HCT116 (cell line): Measurements from ENCODE around the gene CALN1. TPM values are rescaled to one million over a fixed set of nuclear protein-coding genes. Genes with fewer than 3 reads are reported as not detected.

Source experiments
- ATAC-seq: fragments of 200-7000 bp; cut with Tn5 transposase; 2 replicates; pipeline ENCODE4 v1.9.1; 2020; ENCODE audit warnings: mild to moderate bottlenecking, moderate library complexity
- BruUV-seq: library from RNA; stranded (reverse); fragments of 400-500 nt; replicated peaks from 2 replicates; lab custom pipeline; 2021; lab: Mats Ljungman, UMichigan
- CTCF ChIA-PET: fragments of 300-600 bp; sonication (Branson Sonifier 250); formaldehyde crosslinking; loops from one replicate; lab custom pipeline; 2021; ENCODE audit warnings: antibody characterized with exemption; lab: Charles Lee
- POLR2A ChIA-PET: fragments of 300-600, 350-600 bp; sonication (Branson Sonifier 250); formaldehyde crosslinking; loops from one replicate; lab custom pipeline; 2021; ENCODE audit warnings: antibody characterized with exemption; lab: Charles Lee
- RAD21 ChIA-PET, 2 experiments: fragments of 300-600 bp; sonication (Branson Sonifier 250); formaldehyde crosslinking; loops; one replicate each; lab custom pipeline; 2023; ENCODE audit warnings: low total read pairs in 2 of 2; ENCODE audit not compliant: uncharacterized antibody in 2 of 2, unreplicated experiment in 2 of 2, low non-redundant PET in 1 of 2; lab: Charles Lee
- DNase-seq: peaks from one replicate; pipeline ENCODE4 v3.0.0-alpha.2; 2010; ENCODE audit warnings: low read depth, low spot score
- H2AFZ ChIP-seq: fragments of 200-600 bp; shearing (Covaris generic), sonication (generic); 2 replicates; pipeline ENCODE4 v1.6.1; 2017; ENCODE audit warnings: low read depth, mixed run types, mixed read lengths, antibody characterized with exemption, low read length; ENCODE audit not compliant: poor library complexity, severe bottlenecking
- H3K27ac ChIP-seq: 2 replicates; pipeline ENCODE4 v1.5.1; 2012; ENCODE audit warnings: low read depth, low read length
- H3K27me3 ChIP-seq: fragments of 200-600 bp; sonication (generic); 2 replicates; pipeline ENCODE4 v1.6.1; 2016; ENCODE audit warnings: mixed run types, low read length, mixed read lengths; ENCODE audit not compliant: insufficient read depth
- H3K36me3 ChIP-seq, 2 experiments: fragments of 200-500 bp in 1 of 2; fragments of 200-600 bp in 1 of 2; sonication (Bioruptor generic) in 1 of 2; sonication (generic) in 1 of 2; 2 replicates each; pipeline versions ENCODE4 v1.5.1 to v1.6.1; 2014 to 2016; ENCODE audit warnings: low read length in 2 of 2, inconsistent platforms in 1 of 2, mixed read lengths in 1 of 2, mixed run types in 1 of 2; ENCODE audit not compliant: insufficient read depth in 2 of 2, control insufficient read depth in 1 of 2
- H3K4me1 ChIP-seq, 2 experiments: fragments of 200-600 bp in 1 of 2; sonication (generic) in 1 of 2; 2 replicates each; pipeline versions ENCODE4 v1.5.1 to v1.6.1; 2012 to 2017; ENCODE audit warnings: low read length in 2 of 2, inconsistent platforms in 1 of 2, mild to moderate bottlenecking in 1 of 2, mixed read lengths in 1 of 2, mixed run types in 1 of 2, moderate library complexity in 1 of 2; ENCODE audit not compliant: insufficient read depth in 2 of 2, control insufficient read depth in 1 of 2
- H3K4me2 ChIP-seq: fragments of 200-600 bp; sonication (generic); 2 replicates; pipeline ENCODE4 v1.6.1; 2017; ENCODE audit warnings: mixed run types, low read length, mixed read lengths
- H3K4me3 ChIP-seq, 2 experiments: fragments of 200-600 bp in 1 of 2; sonication (generic) in 1 of 2; replicated peaks in 1 of 2; 2 replicates each; pipeline ENCODE4 v1.5.1; 2011 to 2016; ENCODE audit warnings: low read length in 2 of 2, control low read depth in 1 of 2, low read depth in 1 of 2, mild to moderate bottlenecking in 1 of 2, mixed read lengths in 1 of 2, mixed run types in 1 of 2
- H3K79me2 ChIP-seq: fragments of 200-600 bp; sonication (generic); 2 replicates; pipeline ENCODE4 v1.6.1; 2017; ENCODE audit warnings: mild to moderate bottlenecking, mixed run types, low read length, moderate library complexity, mixed read lengths; ENCODE audit not compliant: insufficient read depth
- H3K9ac ChIP-seq: fragments of 200-600 bp; sonication (generic); 2 replicates; pipeline ENCODE4 v1.6.1; 2016; ENCODE audit warnings: low read length, mixed read lengths
- H3K9me2 ChIP-seq: fragments of 200-600 bp; sonication (generic), shearing (Covaris generic); 2 replicates; pipeline ENCODE4 v1.6.1; 2017; ENCODE audit warnings: mixed run types, mild to moderate bottlenecking, moderate library complexity; ENCODE audit not compliant: insufficient read depth
- H3K9me3 ChIP-seq, 2 experiments: fragments of 200-500 bp in 1 of 2; fragments of 200-600 bp in 1 of 2; sonication (Bioruptor generic) in 1 of 2; sonication (generic) in 1 of 2; 2 replicates each; pipeline ENCODE4 v1.6.1; 2014 to 2017; ENCODE audit warnings: low read length in 2 of 2, mixed read lengths in 2 of 2, inconsistent platforms in 1 of 2, low read depth in 1 of 2, mild to moderate bottlenecking in 1 of 2, mixed run types in 1 of 2, moderate library complexity in 1 of 2; ENCODE audit not compliant: control insufficient read depth in 1 of 2, insufficient read depth in 1 of 2
- H4K20me1 ChIP-seq: fragments of 200-600 bp; sonication (generic), shearing (Covaris generic); 2 replicates; pipeline ENCODE4 v1.6.1; 2017; ENCODE audit warnings: mixed run types, mild to moderate bottlenecking, moderate library complexity; ENCODE audit not compliant: insufficient read depth
- CBX3 ChIP-seq: IDR thresholded peaks from 2 replicates; pipeline ENCODE4 v1.6.1; 2012; ENCODE audit warnings: low read depth
- EZH2phosphoT487 ChIP-seq: fragments of 200-600 bp; IDR thresholded peaks from 2 replicates; pipeline ENCODE4 v1.6.1; 2018; ENCODE audit warnings: antibody characterized with exemption, borderline replicate concordance
- JUND ChIP-seq: IDR thresholded peaks from 2 replicates; pipeline ENCODE4 v1.6.1; 2012
- POLR2AphosphoS5 ChIP-seq: IDR thresholded peaks from 2 replicates; pipeline ENCODE4 v1.6.1; 2011; ENCODE audit warnings: mild to moderate bottlenecking, low read depth, low read length, moderate library complexity
- SIN3A ChIP-seq: IDR thresholded peaks from 2 replicates; pipeline ENCODE4 v1.6.1; 2012; ENCODE audit warnings: low read depth
- YY1 ChIP-seq: IDR thresholded peaks from 2 replicates; pipeline ENCODE4 v1.6.1; 2011; ENCODE audit warnings: low read length, low read depth, moderate library complexity, mild to moderate bottlenecking; ENCODE audit not compliant: insufficient replicate concordance; ENCODE audit errors: extremely low read depth
- intact Hi-C: fragments of 100-400 bp; cut with micrococcal nuclease; formaldehyde crosslinking; loops from 2 replicates; pipeline ENCODE4 v1.10.0; 2022
- total RNA-seq: library from RNA; stranded (reverse); gene quantifications from one replicate; pipeline ENCODE4 v1.2.1, GENCODE V29; 2021; ENCODE audit not compliant: unreplicated experiment
- TF ChIP-seq, protein P1 (sequence below): IDR thresholded peaks from 2 replicates; pipeline ENCODE4 v1.6.1; 2011; ENCODE audit warnings: mild to moderate bottlenecking, low read length, moderate library complexity; ENCODE audit not compliant: insufficient replicate concordance; ENCODE audit errors: extremely low read depth

Gene CALN1
- total RNA-seq, 1 experiment from 2014 or later = 0.17 TPM

DNA sequence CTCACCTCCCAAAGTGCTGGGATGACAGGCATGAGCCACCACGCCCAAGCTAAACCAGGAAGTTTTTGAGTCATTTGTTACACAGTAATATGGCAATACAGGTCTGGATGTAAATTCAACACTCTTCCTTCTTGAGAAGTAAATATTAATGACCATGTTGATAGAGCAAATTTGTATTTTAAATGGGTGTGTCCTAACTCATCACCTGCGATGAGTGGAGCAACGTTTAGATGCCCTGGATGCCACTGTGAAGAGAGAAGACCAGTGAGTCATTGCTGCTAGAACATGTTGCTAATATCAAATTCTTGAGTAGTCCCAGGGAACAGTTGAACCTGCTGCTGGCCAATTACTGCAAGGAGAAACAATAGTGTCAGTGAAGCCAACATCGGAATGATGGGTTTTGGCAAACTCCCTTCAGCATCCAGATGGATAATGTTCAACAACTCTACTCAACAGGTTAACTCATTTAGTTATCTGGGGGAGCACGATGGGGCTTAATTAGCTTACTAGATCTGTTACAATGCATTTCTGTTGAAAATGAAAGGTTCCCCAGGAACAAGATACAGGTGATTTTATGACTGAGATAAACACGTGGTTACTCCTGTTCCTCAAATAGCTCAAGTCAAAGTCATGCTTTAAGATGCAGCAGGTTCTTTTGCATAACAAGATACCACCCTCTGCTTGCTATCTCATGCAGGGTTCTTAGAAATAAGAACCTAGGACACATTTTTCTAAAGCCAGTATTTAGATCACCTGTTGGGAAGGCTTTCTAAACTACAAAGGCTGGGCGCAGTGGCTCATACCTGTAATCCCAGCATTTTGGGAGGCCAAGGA, 146.8 kb downstream of the CALN1 start (continued):
- no peak for TF ChIP-seq POLR2AphosphoS5
- TF ChIP-seq JUND = no peak
- no peak for TF ChIP-seq EZH2phosphoT487
- TF ChIP-seq CBX3 = no peak
- TF ChIP-seq, protein P1, sequence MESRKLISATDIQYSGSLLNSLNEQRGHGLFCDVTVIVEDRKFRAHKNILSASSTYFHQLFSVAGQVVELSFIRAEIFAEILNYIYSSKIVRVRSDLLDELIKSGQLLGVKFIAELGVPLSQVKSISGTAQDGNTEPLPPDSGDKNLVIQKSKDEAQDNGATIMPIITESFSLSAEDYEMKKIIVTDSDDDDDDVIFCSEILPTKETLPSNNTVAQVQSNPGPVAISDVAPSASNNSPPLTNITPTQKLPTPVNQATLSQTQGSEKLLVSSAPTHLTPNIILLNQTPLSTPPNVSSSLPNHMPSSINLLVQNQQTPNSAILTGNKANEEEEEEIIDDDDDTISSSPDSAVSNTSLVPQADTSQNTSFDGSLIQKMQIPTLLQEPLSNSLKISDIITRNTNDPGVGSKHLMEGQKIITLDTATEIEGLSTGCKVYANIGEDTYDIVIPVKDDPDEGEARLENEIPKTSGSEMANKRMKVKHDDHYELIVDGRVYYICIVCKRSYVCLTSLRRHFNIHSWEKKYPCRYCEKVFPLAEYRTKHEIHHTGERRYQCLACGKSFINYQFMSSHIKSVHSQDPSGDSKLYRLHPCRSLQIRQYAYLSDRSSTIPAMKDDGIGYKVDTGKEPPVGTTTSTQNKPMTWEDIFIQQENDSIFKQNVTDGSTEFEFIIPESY = no peak

DNA sequence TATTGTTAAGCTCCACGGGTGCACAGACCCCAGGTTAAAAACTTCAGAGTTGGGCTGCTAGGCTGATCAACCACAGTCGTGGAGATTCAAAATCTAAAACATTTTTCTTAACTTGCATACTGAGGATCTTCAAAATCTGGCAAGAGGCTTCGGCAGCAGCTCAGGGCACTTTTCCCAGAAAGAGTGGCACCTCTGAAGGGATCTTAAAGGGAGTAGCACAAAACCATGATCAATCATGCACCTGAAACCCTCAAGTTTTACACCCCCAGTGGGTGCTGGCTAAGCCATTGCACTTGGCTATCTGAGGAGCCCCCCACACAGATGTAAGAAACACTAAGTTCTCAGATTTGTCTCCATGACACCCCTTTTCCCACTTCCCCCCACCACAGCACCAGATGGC, 151.7 kb downstream of the CALN1 start:
- no peaks in the 10 kb centered on the region for H3K4me1 ChIP-seq
- POLR2A ChIA-PET = no interaction called here
- H3K79me2 ChIP-seq = no peaks in the 10 kb centered on the region
- no peaks in the 10 kb centered on the region for H4K20me1 ChIP-seq
- H3K27me3 ChIP-seq = no peaks in the 10 kb centered on the region
- no peak overlapping the region for H2AFZ ChIP-seq
- no peak for TF ChIP-seq SIN3A
- TF ChIP-seq, protein P1 = no peak
- TF ChIP-seq YY1 = no peak
- RAD21 ChIA-PET = no interaction called here
- no peaks in the 10 kb centered on the region for H3K9me3 ChIP-seq
- CTCF ChIA-PET = no interaction called here
- no peak overlapping the region for H3K27ac ChIP-seq
- no peak overlapping the region for H3K4me3 ChIP-seq
- BruUV-seq = no TSS peak
- no peak overlapping the region for H3K9ac ChIP-seq
- DNase-seq (no peak), ATAC-seq (no peak)
- H3K9me2 ChIP-seq = no peaks in the 10 kb centered on the region
- intact Hi-C loops = no loop called here
- no peaks in the 10 kb centered on the region for H3K36me3 ChIP-seq
- no peak overlapping the region for H3K4me2 ChIP-seq
